Raji (cell line): ENCODE data around the gene SLC6A12.

Experiments
- POLR2A ChIP-seq: IDR thresholded peaks from 2 replicates; pipeline ENCODE4 v1.6.1; 2011; ENCODE audit warnings: low read depth, low read length, control low read depth; ENCODE audit not compliant: insufficient read depth

Gene SLC6A12

DNA sequence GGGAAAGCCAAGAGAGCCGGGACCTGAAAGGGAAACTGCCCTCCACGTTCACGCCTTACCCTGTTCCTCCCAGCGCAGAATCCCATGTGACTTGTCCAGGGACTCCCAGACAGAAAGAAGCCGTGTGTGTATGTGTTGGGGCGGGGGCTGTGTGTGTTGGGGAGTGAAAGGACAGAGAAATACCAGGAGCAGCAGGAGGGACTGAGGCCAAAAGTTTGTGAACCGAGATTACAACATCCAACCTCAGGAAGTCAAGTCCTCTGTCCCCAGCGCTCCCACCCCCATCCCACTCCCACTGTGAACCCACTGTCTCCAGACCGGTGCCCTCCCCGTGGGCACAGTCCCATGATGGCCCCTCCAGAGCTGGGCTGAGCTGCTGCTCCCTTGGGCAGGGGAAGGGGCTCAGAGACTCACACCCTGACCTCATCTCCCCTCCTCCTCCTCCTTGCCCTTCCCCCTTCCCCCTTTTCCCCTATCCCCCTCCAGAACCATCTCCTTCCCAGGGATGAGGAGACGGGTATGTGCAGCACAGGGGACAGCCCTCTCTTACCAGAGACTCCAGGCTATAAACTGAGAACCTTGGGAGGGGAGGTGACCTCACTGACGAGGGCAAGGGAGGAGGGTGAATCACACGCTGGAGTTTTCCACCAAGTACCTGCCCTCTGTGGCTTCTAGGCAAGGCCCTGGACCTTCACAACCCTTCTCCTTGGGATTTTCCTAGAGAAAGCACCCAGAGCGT, at the start of gene SLC6A12:
TSS of gene SLC6A12 (minus strand) at position 155 of the 739 bp plus-strand sequence. CDS start 4,171 bp downstream, outside the sequence.
- no peak for TF ChIP-seq POLR2A

GRCh38 chr12:263574-263973, 49.6 kb upstream of the SLC6A12 start:
- TF ChIP-seq POLR2A = no peak

DNA sequence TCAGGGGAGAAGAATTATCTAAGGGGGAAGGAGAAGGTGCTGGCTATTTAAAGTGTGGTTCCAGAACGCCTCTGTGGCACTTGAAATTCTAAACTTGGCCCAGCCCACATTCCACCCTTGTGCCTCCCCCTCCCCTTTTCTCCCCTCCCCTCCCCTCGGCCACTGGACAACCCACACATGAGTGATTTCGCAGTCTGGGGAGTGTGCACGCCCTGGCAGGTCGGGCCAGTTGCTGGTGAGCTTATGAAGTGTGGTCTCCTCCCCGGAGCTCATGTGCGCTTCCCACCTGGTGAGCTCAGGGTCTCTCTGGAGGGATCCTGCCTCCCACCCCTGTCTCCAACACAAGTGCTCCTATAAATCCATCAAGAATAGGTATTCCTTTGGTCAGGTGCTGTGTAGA, 48.9 kb upstream of the SLC6A12 start, which contains the start of gene SLC6A13:
TSS of gene SLC6A13 (minus strand) at position 20 of the 400 bp plus-strand sequence. CDS start 2,784 bp downstream, outside the sequence.
- TF ChIP-seq POLR2A = no peak

DNA sequence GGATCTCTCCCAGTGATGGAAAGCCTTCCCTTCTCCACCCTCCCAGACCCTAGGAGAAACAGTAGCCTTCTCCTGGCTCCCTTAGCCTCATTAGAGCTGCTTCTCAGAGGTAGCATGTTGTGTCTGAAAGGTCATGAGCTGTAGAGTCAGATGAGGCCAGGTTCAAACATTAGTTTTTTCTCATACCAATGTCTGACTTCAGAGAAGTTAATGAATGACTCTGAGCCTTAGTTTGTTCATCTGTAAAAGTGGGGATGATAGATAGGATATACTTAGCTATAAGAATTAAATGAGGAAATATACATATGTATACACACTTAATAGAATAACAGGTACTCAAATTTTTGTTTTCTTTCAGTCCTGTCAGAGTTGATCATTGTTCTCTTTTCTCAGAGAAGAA, 48.2 kb upstream of the SLC6A12 start:
- TF ChIP-seq POLR2A = no peak

DNA sequence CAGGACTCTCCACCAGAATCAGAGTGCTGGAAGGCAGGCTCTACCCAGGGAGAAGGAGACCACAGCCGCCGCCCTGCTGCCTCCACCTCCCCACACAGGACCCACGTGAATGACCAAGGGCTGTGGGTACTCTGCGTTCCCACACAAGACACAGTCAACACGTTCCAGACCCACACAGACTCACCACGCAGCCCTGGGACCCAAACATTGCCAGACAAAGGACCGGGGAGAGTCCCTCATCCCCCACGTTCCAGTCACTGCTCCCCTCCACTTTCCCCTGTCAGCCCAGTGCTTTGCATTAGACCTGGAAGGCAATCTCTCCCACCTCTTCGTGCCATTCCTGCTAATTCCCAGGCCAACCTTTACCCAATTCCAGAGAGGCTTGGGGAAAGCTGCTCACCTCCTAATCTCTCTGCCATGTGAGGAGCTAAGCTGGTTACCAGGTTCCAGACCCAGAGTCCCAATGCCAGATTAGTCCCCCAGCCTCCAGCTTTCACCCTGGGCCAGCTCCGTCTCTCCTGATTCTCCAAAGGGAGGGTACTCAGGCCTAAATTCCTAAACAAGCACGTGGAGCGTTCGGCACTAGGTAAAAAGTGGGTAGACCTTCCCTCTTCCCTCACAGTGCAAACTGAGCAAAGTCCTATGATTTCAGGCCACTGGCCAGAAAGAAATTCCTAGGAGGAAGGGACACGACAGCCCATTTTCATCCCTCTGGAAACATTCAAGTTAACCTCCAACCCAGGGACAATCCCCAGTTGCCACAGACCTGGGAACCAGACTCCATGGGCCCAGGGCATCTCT, 43.8 kb upstream of the SLC6A12 start:
- no peak for TF ChIP-seq POLR2A

DNA sequence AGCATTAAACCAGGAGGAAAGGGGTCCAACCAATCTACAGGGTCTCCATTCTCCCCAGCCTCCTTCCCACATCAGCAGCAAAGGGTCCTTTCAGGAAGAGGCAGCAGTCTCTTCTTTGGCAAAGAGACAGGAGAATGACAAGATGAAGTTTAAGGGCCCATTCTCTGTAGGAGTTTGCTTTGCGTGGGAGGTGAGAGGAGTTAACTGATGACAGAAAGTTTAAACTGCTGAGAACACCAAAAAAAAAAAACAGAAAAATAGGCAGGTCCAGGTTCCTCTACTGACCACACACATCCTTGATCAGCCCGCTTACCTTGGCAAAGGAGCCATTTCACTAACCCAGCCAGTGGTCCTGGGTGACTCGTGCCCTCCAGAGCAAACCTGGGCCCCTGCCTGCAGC, 43.0 kb upstream of the SLC6A12 start:
- no peak for TF ChIP-seq POLR2A

DNA sequence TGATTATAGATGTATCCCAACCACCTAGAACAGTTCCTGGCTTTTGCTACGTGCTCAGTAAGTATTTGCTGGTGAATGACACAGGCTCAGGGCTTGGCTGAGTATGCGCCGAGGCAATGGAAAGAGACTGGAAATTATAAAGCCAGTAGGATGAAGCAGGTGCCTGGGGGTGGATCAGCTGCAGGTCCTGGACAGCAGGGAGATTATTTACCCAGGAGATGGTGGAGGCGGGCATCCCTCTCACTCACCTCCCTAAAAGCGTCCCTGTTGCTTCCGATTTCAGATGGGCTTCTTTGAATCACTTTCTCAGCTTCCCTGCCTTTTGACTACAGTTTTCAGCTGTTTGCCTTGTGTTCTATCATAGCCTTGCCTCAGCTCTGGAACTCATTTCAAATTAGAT, 42.3 kb upstream of the SLC6A12 start:
- no peak for TF ChIP-seq POLR2A

DNA sequence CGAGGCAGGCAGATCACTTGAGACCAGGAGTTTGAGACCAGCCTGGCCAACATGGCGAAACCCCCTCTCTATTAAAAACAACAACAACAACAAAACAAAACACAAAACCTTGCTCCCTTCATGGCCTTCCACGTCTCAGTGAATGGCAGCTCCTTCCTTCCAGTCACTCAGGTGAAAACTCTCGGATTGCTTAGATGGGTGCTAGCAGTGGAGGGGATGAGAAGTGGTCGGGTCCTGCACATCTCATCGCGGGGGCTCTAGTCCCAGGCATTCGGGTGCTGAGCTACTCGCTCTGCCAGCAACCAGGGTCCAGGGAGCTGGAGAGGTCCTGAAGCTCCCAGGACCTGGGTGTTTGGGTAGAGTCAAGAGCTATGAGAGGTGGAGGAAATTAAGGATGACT, 41.0 kb upstream of the SLC6A12 start:
- TF ChIP-seq POLR2A = no peak

DNA sequence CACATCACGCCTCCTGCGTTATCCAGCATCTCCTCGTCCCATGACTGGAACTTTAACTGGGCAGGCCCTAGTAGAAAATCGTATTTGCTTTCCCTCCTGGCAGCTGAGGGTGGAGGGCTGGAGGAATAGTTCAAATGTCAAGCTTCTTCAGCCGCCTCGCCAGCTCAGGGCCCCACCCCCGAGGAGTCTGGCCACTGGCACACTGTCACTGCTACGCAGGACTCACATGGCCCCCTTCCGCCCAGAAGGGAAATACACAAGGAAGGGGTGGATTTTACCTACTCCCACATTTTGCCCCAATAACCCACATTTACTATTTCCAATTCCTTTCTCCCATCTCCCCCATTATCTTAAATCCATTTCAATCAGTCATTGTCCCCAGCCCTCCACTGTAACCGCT, 40.1 kb upstream of the SLC6A12 start:
- TF ChIP-seq POLR2A = no peak

- TF ChIP-seq POLR2A = no peak
These were observed 39.3 kb upstream of the SLC6A12 start for GRCh38 chr12:253116-253831.

- TF ChIP-seq POLR2A = no peak
These were observed 38.7 kb upstream of the SLC6A12 start for GRCh38 chr12:252636-253035.

DNA sequence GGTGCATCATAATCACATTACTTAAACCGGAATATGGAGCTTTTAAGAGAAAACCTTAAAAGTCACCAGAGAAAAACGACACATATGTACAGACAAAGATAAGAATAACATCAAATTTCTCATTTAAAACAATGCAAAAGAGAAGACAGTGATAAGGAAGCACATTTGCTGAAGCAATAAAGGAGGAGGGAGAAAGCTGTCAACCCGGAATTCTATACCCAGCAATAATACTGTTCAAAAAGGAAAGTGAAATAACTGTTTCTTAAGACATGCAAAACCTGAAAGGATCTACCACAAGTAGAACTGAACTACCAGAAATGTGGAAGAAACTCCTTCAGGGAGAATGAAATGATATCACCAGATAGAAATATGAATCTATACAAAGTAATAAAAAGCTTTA, 33.3 kb upstream of the SLC6A12 start:
- no peak for TF ChIP-seq POLR2A

- TF ChIP-seq POLR2A = no peak
These were observed 29.4 kb upstream of the SLC6A12 start for GRCh38 chr12:243381-243780.

- no peak for TF ChIP-seq POLR2A
These were observed 28.5 kb upstream of the SLC6A12 start for GRCh38 chr12:242496-242895.

DNA sequence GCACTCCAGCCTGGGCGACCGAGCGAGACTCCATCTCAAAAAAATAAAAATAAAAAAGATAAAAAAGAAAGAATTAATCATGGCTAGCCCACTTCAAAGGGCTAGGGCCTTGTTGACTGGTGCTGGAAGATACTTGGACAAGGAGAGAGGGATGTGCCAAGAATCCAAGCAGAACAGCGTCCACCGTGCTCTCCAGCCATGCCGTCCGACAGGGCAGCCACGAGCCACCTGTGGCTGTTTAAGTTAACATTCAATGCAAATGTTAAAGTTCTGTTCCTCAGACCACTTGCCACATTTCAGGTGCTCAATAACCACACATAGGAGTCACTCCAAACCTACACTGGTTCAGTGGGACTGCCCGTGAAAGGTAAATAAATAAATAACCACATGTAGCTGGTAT, 27.3 kb upstream of the SLC6A12 start:
- no peak for TF ChIP-seq POLR2A
